SK-N-MC (cell line): ENCODE measurements around the gene BFAR.

Experiments
- EZH2 ChIP-seq: fragments of 200-600 bp; sonication (generic); IDR thresholded peaks from one replicate; pipeline ENCODE4 v1.6.1; 2017; ENCODE audit warnings: antibody characterized with exemption
- FOXP2 ChIP-seq: optimal IDR thresholded peaks from 2 replicates; pipeline ENCODE3; 2011; ENCODE audit warnings: mild to moderate bottlenecking, moderate library complexity; ENCODE audit not compliant: insufficient read depth; ENCODE audit errors: extremely low read length, control extremely low read depth
- POLR2AphosphoS5 ChIP-seq: IDR thresholded peaks from 2 replicates; pipeline ENCODE4 v1.6.1; 2012; ENCODE audit warnings: mild to moderate bottlenecking, low read depth, low read length, borderline replicate concordance

GRCh38 chr16:14669776-14670175, 37.0 kb downstream of the BFAR start:
- TF ChIP-seq POLR2AphosphoS5 (no peak), EZH2 (no peak), FOXP2 (no peak)
